HepG2 (cell line): ENCODE data around the gene FXYD4. TPM values are rescaled to one million over a fixed set of nuclear protein-coding genes. Genes with fewer than 3 reads are reported as not detected.

Experiments
- ADNP ChIP-seq: sonication (generic); formaldehyde crosslinking; IDR thresholded peaks from 2 replicates; pipeline ENCODE4 v1.4.0; 2020; ENCODE audit warnings: missing genetic modification reagents
- HNF4A ChIP-seq: sonication (generic); formaldehyde crosslinking; IDR thresholded peaks from 2 replicates; pipeline ENCODE4 v1.4.0; 2020; ENCODE audit warnings: missing genetic modification reagents
- KDM6A ChIP-seq: IDR thresholded peaks from 2 replicates; pipeline ENCODE4 v1.6.1; 2016; ENCODE audit warnings: low read depth
- NCOA2 ChIP-seq: sonication (generic); formaldehyde crosslinking; IDR thresholded peaks from 2 replicates; pipeline ENCODE4 v1.8.0; 2022; ENCODE audit warnings: inconsistent platforms
- RFXANK ChIP-seq: IDR thresholded peaks from 2 replicates; pipeline ENCODE4 v1.6.1; 2016
- RNF219 ChIP-seq: sonication (generic); formaldehyde crosslinking; IDR thresholded peaks from 2 replicates; pipeline ENCODE4 v1.5.0; 2020; ENCODE audit warnings: mild to moderate bottlenecking, missing genetic modification reagents
- TIGD3 ChIP-seq: sonication (generic); formaldehyde crosslinking; IDR thresholded peaks from 2 replicates; pipeline ENCODE4 v1.5.1; 2020; ENCODE audit warnings: mild to moderate bottlenecking, missing genetic modification reagents, borderline replicate concordance
- ZNF235 ChIP-seq: sonication (generic); formaldehyde crosslinking; IDR thresholded peaks from 2 replicates; pipeline ENCODE4 v1.8.1; 2023; ENCODE audit warnings: mild to moderate bottlenecking, missing genetic modification reagents, borderline replicate concordance
- ZNF350 ChIP-seq: sonication (generic); formaldehyde crosslinking; IDR thresholded peaks from 2 replicates; pipeline ENCODE4 v1.4.0; 2020; ENCODE audit warnings: mild to moderate bottlenecking, low read depth, missing genetic modification reagents, borderline replicate concordance
- ZNF367 ChIP-seq: sonication (generic); formaldehyde crosslinking; IDR thresholded peaks from 2 replicates; pipeline ENCODE4 v1.4.0; 2020; ENCODE audit warnings: missing genetic modification reagents, borderline replicate concordance
- ZXDC ChIP-seq: sonication (generic); formaldehyde crosslinking; IDR thresholded peaks from 2 replicates; pipeline ENCODE4 v1.5.0; 2020; ENCODE audit warnings: mild to moderate bottlenecking, missing genetic modification reagents
- polyA plus RNA-seq, 8 experiments: library from polyadenylated mRNA; depleted of rRNA in 3 of 8; stranded (reverse) in 7 of 8; unstranded in 1 of 8; fragments of >200 nt; fragmentation: Illumina TruSeq in 4 of 8; extraction: Trizol in 4 of 8; gene quantifications; 2 replicates each; pipeline versions ENCODE4 v1.2.1 to v1.2.3, GENCODE V29; 2011 to 2016; ENCODE audit warnings: low read depth in 4 of 8, missing spikeins in 1 of 8, mixed read lengths in 1 of 8; ENCODE audit not compliant: insufficient read depth in 1 of 8
- total RNA-seq, 5 experiments: library from RNA; depleted of rRNA; stranded (reverse); fragments of >200 nt; fragmentation: Illumina TruSeq; extraction: Trizol; gene quantifications; 2 replicates each; pipeline ENCODE4 v1.2.3, GENCODE V29; 2016; ENCODE audit warnings: low read depth in 1 of 5
- TF ChIP-seq, protein P1 (sequence below): sonication (generic); formaldehyde crosslinking; IDR thresholded peaks from 2 replicates; pipeline ENCODE4 v1.9.0; 2021; ENCODE audit warnings: missing genetic modification reagents, mild to moderate bottlenecking, borderline replicate concordance
- TF ChIP-seq, protein P2 (sequence below): sonication (generic); formaldehyde crosslinking; conservative IDR thresholded peaks from 2 replicates; pipeline ENCODE4 v1.4.0; 2020; ENCODE audit warnings: missing genetic modification reagents
- TF ChIP-seq, protein P3 (sequence below): sonication (generic); formaldehyde crosslinking; conservative IDR thresholded peaks from 2 replicates; pipeline ENCODE4 v1.8.0; 2022; ENCODE audit warnings: mild to moderate bottlenecking, moderate library complexity, missing genetic modification reagents

FXYD4 gene
- total and polyA plus RNA-seq, 2 of the 13 experiments (the other 11 are each of a cell fraction or from before 2014, with no cell fraction given) = not detected

DNA sequence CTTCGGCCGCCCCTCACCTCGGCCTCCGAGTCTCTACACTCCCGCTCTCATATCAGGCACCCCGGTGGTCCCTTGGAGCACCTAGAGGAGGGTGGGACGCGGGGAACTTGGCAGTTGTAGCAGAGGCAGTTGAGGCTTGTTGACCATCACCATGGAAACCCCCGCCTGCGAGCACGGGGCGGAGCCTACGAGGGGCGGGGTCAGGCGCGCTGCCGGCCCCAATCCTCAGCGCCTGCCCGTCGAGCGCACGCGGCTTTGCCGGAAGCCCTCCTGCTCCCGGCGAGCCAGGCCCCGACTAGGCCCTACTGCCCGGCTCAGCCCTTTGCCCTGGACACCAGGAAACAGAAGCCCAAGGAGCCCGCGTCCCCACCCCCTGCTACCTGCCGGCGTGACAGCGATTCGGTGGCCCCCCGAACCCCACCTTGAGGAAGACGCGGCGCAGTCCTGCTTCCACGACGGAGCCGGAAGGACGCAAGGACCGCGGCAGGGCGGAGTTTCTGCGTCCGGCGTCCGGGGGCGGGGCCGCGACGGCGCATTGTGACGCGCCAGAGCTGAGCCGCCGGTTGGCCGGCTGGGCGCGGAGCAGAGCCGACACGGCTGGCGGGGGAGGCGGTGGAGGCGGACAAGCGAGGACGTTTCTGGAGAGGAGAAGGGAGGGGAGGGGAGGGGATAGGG is 37.4 kb downstream of the FXYD4 start, which contains the start of gene HNRNPF (continued):
- no peak for TF ChIP-seq ZXDC
- TF ChIP-seq, protein P1, sequence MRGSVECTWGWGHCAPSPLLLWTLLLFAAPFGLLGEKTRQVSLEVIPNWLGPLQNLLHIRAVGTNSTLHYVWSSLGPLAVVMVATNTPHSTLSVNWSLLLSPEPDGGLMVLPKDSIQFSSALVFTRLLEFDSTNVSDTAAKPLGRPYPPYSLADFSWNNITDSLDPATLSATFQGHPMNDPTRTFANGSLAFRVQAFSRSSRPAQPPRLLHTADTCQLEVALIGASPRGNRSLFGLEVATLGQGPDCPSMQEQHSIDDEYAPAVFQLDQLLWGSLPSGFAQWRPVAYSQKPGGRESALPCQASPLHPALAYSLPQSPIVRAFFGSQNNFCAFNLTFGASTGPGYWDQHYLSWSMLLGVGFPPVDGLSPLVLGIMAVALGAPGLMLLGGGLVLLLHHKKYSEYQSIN (CRISPR knock-in tag) = no peak
- TF ChIP-seq ADNP (CRISPR knock-in tag) = no peak
- peak; percentile 81; the same call in 1 of the 2 replicates for TF ChIP-seq ZNF367
- TF ChIP-seq ZNF350 = no peak; the same call in 1 of the 2 replicates
- no peak for TF ChIP-seq RFXANK (CRISPR knock-in tag)
- no peak; the same call in 1 of the 2 replicates for TF ChIP-seq NCOA2 (CRISPR knock-in tag)
- TF ChIP-seq KDM6A = no peak
- TF ChIP-seq TIGD3 (CRISPR knock-in tag) = peak; percentile 97; the same call in 1 of the 2 replicates
- TF ChIP-seq, protein P2, sequence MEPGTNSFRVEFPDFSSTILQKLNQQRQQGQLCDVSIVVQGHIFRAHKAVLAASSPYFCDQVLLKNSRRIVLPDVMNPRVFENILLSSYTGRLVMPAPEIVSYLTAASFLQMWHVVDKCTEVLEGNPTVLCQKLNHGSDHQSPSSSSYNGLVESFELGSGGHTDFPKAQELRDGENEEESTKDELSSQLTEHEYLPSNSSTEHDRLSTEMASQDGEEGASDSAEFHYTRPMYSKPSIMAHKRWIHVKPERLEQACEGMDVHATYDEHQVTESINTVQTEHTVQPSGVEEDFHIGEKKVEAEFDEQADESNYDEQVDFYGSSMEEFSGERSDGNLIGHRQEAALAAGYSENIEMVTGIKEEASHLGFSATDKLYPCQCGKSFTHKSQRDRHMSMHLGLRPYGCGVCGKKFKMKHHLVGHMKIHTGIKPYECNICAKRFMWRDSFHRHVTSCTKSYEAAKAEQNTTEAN (CRISPR knock-in tag) = peak; percentile 77; the same call in 1 of the 2 replicates
- TF ChIP-seq, protein P3, sequence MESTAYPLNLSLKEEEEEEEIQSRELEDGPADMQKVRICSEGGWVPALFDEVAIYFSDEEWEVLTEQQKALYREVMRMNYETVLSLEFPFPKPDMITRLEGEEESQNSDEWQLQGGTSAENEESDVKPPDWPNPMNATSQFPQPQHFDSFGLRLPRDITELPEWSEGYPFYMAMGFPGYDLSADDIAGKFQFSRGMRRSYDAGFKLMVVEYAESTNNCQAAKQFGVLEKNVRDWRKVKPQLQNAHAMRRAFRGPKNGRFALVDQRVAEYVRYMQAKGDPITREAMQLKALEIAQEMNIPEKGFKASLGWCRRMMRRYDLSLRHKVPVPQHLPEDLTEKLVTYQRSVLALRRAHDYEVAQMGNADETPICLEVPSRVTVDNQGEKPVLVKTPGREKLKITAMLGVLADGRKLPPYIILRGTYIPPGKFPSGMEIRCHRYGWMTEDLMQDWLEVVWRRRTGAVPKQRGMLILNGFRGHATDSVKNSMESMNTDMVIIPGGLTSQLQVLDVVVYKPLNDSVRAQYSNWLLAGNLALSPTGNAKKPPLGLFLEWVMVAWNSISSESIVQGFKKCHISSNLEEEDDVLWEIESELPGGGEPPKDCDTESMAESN = peak; percentile 97
- no peak; the same call in 1 of the 2 replicates for TF ChIP-seq HNF4A (CRISPR knock-in tag)
- no peak for TF ChIP-seq RNF219 (CRISPR knock-in tag)
- no peak; the same call in 1 of the 2 replicates for TF ChIP-seq ZNF235 (CRISPR knock-in tag)
